ENCODE data around the gene PRKCI. TPM values are rescaled to one million over a fixed set of nuclear protein-coding genes. Genes with fewer than 3 reads are reported as not detected.

Gene PRKCI
- total RNA-seq, 1 experiment from 2014 or later: 25.2 TPM

DNA sequence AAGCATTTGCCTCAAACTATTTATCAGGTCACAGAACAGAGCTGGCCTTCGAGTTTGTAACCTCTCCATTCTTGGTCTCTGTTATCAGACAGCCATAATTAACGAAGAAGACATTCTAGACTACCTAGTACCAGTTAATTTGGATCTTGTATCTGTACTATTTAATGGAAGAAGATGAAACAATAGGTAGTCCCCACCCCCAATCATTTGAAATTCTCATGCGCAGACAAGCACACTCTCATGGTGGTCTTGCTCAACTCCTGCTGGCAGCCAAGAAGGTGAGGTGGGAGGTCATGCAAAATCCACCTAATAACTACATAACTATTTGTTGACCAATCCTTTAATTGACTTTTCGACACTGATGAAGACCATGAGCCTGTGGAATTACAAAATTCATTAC, 132.5 kb downstream of the PRKCI start:
- ATAC-seq: no peak
- H3K4me2 ChIP-seq (ENCODE audit: low read length): no peak overlapping the region
- BruUV-seq (replicated peaks): no TSS peak

More for the DNA sequence above, 132.5 kb downstream of the PRKCI start:
- Histone ChIP-seq H3K9me2 (ENCODE audit: insufficient read depth) (no peaks in the 10 kb centered on the region), H3K4me1 (ENCODE audit: control insufficient read depth in 1 of 2, insufficient read depth in 2 of 2, low read length in 2 of 2) (peaks cover 9 to 20% of the 10 kb centered on the region in 2 experiments), H3K9me3 (ENCODE audit: control insufficient read depth in 1 of 2, insufficient read depth in 1 of 2, low read depth in 1 of 2, low read length in 2 of 2) (no peaks in the 10 kb centered on the region), H3K27ac (ENCODE audit: low read depth, low read length) (no peak overlapping the region), H3K4me3 (replicated peaks in 1 of 2; ENCODE audit: low read depth in 1 of 2, low read length in 2 of 2) (no peak overlapping the region), H3K9ac (ENCODE audit: low read length) (no peak overlapping the region), H3K36me3 (ENCODE audit: control insufficient read depth in 1 of 2, insufficient read depth in 2 of 2, low read length in 2 of 2) (no peaks in the 10 kb centered on the region), H3K27me3 (ENCODE audit: insufficient read depth, low read length) (no peaks in the 10 kb centered on the region), H4K20me1 (ENCODE audit: insufficient read depth) (no peaks in the 10 kb centered on the region), H3K79me2 (ENCODE audit: insufficient read depth, low read length) (no peaks in the 10 kb centered on the region), H2AFZ (ENCODE audit: low read depth, low read length, poor library complexity, severe bottlenecking) (no peak overlapping the region)
- CTCF ChIA-PET: no interaction called here
- intact Hi-C loops (cut with micrococcal nuclease): no loop called here
- DNase-seq (ENCODE audit: low read depth, low spot score): no peak
- RAD21 ChIA-PET (ENCODE audit: low non-redundant PET in 1 of 2, low total read pairs in 2 of 2, uncharacterized antibody in 2 of 2, unreplicated experiment in 2 of 2): no interaction called here
- POLR2A ChIA-PET: no interaction called here
- TF ChIP-seq SIN3A (IDR thresholded peaks at IDR 0.05; ENCODE audit: low read depth) (no peak), EGR1 (IDR thresholded peaks at IDR 0.05; ENCODE audit: low read depth) (no peak), CBX3 (IDR thresholded peaks at IDR 0.05; ENCODE audit: low read depth) (no peak), ZNF274 (IDR thresholded peaks at IDR 0.05; ENCODE audit: low read depth, low read length) (no peak), POLR2AphosphoS5 (IDR thresholded peaks at IDR 0.05; ENCODE audit: low read depth, low read length) (no peak), RAD21 (IDR thresholded peaks at IDR 0.05; ENCODE audit: low read depth) (no peak), EZH2 (IDR thresholded peaks at IDR 0.05) (no peak), FOSL1 (IDR thresholded peaks at IDR 0.05; ENCODE audit: low read depth) (no peak), YY1 (IDR thresholded peaks at IDR 0.05; ENCODE audit: extremely low read depth, insufficient replicate concordance, low read depth, low read length) (no peak), ZFX (IDR thresholded peaks at IDR 0.05) (no peak), SRF (IDR thresholded peaks at IDR 0.05; ENCODE audit: low read depth) (no peak)
- TF ChIP-seq, protein P1, sequence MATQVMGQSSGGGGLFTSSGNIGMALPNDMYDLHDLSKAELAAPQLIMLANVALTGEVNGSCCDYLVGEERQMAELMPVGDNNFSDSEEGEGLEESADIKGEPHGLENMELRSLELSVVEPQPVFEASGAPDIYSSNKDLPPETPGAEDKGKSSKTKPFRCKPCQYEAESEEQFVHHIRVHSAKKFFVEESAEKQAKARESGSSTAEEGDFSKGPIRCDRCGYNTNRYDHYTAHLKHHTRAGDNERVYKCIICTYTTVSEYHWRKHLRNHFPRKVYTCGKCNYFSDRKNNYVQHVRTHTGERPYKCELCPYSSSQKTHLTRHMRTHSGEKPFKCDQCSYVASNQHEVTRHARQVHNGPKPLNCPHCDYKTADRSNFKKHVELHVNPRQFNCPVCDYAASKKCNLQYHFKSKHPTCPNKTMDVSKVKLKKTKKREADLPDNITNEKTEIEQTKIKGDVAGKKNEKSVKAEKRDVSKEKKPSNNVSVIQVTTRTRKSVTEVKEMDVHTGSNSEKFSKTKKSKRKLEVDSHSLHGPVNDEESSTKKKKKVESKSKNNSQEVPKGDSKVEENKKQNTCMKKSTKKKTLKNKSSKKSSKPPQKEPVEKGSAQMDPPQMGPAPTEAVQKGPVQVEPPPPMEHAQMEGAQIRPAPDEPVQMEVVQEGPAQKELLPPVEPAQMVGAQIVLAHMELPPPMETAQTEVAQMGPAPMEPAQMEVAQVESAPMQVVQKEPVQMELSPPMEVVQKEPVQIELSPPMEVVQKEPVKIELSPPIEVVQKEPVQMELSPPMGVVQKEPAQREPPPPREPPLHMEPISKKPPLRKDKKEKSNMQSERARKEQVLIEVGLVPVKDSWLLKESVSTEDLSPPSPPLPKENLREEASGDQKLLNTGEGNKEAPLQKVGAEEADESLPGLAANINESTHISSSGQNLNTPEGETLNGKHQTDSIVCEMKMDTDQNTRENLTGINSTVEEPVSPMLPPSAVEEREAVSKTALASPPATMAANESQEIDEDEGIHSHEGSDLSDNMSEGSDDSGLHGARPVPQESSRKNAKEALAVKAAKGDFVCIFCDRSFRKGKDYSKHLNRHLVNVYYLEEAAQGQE (IDR thresholded peaks at IDR 0.05; ENCODE audit: low read depth): no peak
- TF ChIP-seq, protein P2, sequence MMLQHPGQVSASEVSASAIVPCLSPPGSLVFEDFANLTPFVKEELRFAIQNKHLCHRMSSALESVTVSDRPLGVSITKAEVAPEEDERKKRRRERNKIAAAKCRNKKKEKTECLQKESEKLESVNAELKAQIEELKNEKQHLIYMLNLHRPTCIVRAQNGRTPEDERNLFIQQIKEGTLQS (IDR thresholded peaks at IDR 0.05): no peak
- TF ChIP-seq, protein P3, sequence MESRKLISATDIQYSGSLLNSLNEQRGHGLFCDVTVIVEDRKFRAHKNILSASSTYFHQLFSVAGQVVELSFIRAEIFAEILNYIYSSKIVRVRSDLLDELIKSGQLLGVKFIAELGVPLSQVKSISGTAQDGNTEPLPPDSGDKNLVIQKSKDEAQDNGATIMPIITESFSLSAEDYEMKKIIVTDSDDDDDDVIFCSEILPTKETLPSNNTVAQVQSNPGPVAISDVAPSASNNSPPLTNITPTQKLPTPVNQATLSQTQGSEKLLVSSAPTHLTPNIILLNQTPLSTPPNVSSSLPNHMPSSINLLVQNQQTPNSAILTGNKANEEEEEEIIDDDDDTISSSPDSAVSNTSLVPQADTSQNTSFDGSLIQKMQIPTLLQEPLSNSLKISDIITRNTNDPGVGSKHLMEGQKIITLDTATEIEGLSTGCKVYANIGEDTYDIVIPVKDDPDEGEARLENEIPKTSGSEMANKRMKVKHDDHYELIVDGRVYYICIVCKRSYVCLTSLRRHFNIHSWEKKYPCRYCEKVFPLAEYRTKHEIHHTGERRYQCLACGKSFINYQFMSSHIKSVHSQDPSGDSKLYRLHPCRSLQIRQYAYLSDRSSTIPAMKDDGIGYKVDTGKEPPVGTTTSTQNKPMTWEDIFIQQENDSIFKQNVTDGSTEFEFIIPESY (IDR thresholded peaks at IDR 0.05; ENCODE audit: extremely low read depth, insufficient replicate concordance, low read length): no peak
- TF ChIP-seq, protein P4, sequence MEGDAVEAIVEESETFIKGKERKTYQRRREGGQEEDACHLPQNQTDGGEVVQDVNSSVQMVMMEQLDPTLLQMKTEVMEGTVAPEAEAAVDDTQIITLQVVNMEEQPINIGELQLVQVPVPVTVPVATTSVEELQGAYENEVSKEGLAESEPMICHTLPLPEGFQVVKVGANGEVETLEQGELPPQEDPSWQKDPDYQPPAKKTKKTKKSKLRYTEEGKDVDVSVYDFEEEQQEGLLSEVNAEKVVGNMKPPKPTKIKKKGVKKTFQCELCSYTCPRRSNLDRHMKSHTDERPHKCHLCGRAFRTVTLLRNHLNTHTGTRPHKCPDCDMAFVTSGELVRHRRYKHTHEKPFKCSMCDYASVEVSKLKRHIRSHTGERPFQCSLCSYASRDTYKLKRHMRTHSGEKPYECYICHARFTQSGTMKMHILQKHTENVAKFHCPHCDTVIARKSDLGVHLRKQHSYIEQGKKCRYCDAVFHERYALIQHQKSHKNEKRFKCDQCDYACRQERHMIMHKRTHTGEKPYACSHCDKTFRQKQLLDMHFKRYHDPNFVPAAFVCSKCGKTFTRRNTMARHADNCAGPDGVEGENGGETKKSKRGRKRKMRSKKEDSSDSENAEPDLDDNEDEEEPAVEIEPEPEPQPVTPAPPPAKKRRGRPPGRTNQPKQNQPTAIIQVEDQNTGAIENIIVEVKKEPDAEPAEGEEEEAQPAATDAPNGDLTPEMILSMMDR (IDR thresholded peaks at IDR 0.05 in 2 of 3, conservative IDR thresholded peaks at IDR 0.05 in 1 of 3; ENCODE audit: borderline replicate concordance in 1 of 3, insufficient read depth in 1 of 3, low read depth in 2 of 3, low read length in 2 of 3): no peak

Data from HCT116 (cell line).